Liver (tissue), 3 donors: ENCODE measurements around the gene HUNK.

Experiments used
- CTCF ChIP-seq: fragments of 150-350 bp; IDR thresholded peaks from 2 replicates; pipeline ENCODE4 v1.5.1; 2017; ENCODE audit warnings: improper control_type of control experiment, low read depth, low read length; ENCODE audit not compliant: missing input control
- EGR1 ChIP-seq, 2 donors: IDR thresholded peaks; 2 replicates each; pipeline ENCODE4 v1.6.1; 2016 to 2018; ENCODE audit warnings: antibody characterized with exemption in 2 of 2, low read depth in 2 of 2
- REST ChIP-seq: IDR thresholded peaks from 2 replicates; pipeline ENCODE4 v1.6.1; 2016; ENCODE audit warnings: antibody characterized with exemption, mild to moderate bottlenecking
- YY1 ChIP-seq: IDR thresholded peaks from 2 replicates; pipeline ENCODE4 v1.6.1; 2016; ENCODE audit warnings: antibody characterized with exemption, mild to moderate bottlenecking
- donor health status: healthy.
- donor health status: healthy.

- no peak for TF ChIP-seq YY1
- TF ChIP-seq REST = no peak
- no peak for TF ChIP-seq CTCF
- no peak for TF ChIP-seq EGR1 (IDR thresholded peaks at IDR 0.05; ENCODE audit: low read depth in 2 of 2)
These were observed 119.6 kb downstream of the HUNK start for GRCh38 chr21:31992391-31992790.
